ENCODE measurements around the gene CHI3L2.
"Not testable (repeated sequence)": the region's sequence is repeated elsewhere in the genome, so short reads cannot be mapped to it uniquely, and the experiment has no call there.

Gene CHI3L2

DNA sequence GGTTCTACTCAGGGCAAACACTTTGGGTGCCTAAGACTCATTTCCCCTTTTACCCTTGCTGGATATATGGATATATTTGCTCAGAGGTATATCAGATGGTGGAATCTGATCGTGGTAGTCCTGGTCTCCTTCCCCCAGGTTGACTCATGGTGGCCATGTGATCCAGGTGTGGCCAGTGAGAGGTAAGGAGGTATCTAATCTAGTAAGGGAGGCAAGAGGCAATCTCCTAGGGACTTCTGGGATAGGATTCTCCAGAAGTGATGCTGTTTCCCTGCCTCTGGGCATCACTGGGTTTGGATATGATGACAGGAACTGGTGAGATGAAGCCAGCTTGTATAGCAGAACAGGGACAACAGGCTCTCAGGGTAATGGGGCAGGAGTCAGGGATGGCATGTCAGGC lies 18.6 kb upstream of the CHI3L2 start:
- Mint-ChIP-seq H3K4me3 (no peak overlapping the region), H3K9me3 (no peaks in the 10 kb centered on the region)

GRCh38 chr1:111209622-111210021 lies 17.9 kb upstream of the CHI3L2 start:
- no peaks in the 10 kb centered on the region for H3K9me3 Mint-ChIP-seq
- no peak for DNase-seq (ENCODE audit: low spot score)
- no peak overlapping the region for H3K4me3 Mint-ChIP-seq
- no peaks in the 10 kb centered on the region for H3K27me3 Mint-ChIP-seq (ENCODE audit: low read depth)
- no peaks in the 10 kb centered on the region for H3K36me3 Mint-ChIP-seq (ENCODE audit: low read depth)
- H3K4me1 Mint-ChIP-seq (ENCODE audit: low read depth): peaks cover 59% of the 10 kb centered on the region
- no peak overlapping the region for H3K27ac Mint-ChIP-seq

More for the DNA sequence above, 18.6 kb upstream of the CHI3L2 start:
- Mint-ChIP-seq H3K27ac (no peak overlapping the region), H3K36me3 (ENCODE audit: low read depth) (no peaks in the 10 kb centered on the region), H3K27me3 (ENCODE audit: low read depth) (no peaks in the 10 kb centered on the region), H3K4me1 (ENCODE audit: low read depth) (peaks cover 53% of the 10 kb centered on the region)
- DNase-seq (ENCODE audit: low spot score): no peak

DNA sequence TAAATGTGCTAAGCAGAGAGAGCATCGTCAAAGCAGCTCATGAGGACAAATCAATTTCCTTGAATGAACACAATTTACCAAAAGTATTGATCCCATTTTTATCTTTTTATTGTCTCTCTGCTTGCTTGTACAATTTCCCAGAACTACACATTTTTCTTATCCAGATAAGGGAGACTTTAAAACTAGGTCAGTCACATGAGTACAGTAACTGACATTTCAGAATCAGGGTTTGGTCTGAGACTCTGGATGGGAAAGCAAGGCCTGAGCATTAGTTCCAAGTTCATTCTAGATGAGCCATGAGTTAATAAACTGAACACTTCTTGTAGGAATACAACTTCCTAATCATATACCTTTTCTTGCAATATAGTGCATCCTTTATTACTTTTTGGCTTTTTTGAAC lies 15.6 kb upstream of the CHI3L2 start:
- Mint-ChIP-seq H3K9me3 (no peaks in the 10 kb centered on the region), H3K27me3 (ENCODE audit: low read depth) (no peaks in the 10 kb centered on the region), H3K4me3 (no peak overlapping the region), H3K27ac (no peak overlapping the region), H3K4me1 (ENCODE audit: low read depth) (peaks cover 62% of the 10 kb centered on the region), H3K36me3 (ENCODE audit: low read depth) (no peaks in the 10 kb centered on the region)
- no peak for DNase-seq (ENCODE audit: low spot score)

- DNase-seq (ENCODE audit: low spot score): no peak
- H3K4me1 Mint-ChIP-seq (ENCODE audit: low read depth): peaks cover 67% of the 10 kb centered on the region
- H3K4me3 Mint-ChIP-seq: peak overlapping the region; percentile 74
- no peaks in the 10 kb centered on the region for H3K27me3 Mint-ChIP-seq (ENCODE audit: low read depth)
- no peaks in the 10 kb centered on the region for H3K36me3 Mint-ChIP-seq (ENCODE audit: low read depth)
- peak overlapping the region; percentile 90 for H3K27ac Mint-ChIP-seq
- no peaks in the 10 kb centered on the region for H3K9me3 Mint-ChIP-seq
Measured at GRCh38 chr1:111212634-111213335, 14.7 kb upstream of the CHI3L2 start.

- no peak for DNase-seq (ENCODE audit: low spot score)
- peak overlapping the region; percentile 90 for H3K27ac Mint-ChIP-seq
- H3K4me3 Mint-ChIP-seq: peak overlapping the region; percentile 74
Measured at GRCh38 chr1:111213412-111213811, 14.1 kb upstream of the CHI3L2 start.

GRCh38 chr1:111214074-111214801 lies 13.3 kb upstream of the CHI3L2 start:
- no peak for DNase-seq (ENCODE audit: low spot score)
- Mint-ChIP-seq H3K4me1 (ENCODE audit: low read depth) (peaks cover 73% of the 10 kb centered on the region), H3K27ac (peak overlapping the region; percentile 90), H3K4me3 (peak overlapping the region; percentile 74), H3K27me3 (ENCODE audit: low read depth) (no peaks in the 10 kb centered on the region), H3K9me3 (peaks cover 4% of the 10 kb centered on the region), H3K36me3 (ENCODE audit: low read depth) (peaks cover 2% of the 10 kb centered on the region)

More at GRCh38 chr1:111213412-111213811, 14.1 kb upstream of the CHI3L2 start:
- H3K4me1 Mint-ChIP-seq (ENCODE audit: low read depth): peaks cover 71% of the 10 kb centered on the region
- peaks cover 4% of the 10 kb centered on the region for H3K9me3 Mint-ChIP-seq
- no peaks in the 10 kb centered on the region for H3K27me3 Mint-ChIP-seq (ENCODE audit: low read depth)
- H3K36me3 Mint-ChIP-seq (ENCODE audit: low read depth): no peaks in the 10 kb centered on the region

DNA sequence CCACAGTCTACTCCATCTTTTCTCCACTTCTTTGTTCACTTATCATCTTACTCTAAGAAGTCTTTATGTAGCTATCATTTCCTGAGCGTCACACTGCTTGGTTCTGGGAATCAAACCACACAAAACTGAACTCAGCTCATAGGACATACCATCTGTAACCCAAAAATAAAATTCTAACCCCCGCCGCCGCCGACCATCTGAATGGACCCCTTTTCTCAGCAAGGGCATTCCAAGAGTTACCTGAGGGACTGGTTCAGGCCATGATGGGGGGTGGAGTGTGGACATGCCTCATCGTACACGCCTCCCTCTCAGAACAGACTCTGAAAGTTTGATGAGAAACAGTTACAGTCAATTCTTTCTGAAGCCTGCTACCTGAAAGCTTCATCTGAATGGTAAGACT lies 12.6 kb upstream of the CHI3L2 start:
- Mint-ChIP-seq H3K27ac (peak overlapping the region; percentile 90), H3K27me3 (ENCODE audit: low read depth) (no peaks in the 10 kb centered on the region), H3K4me1 (ENCODE audit: low read depth) (peaks cover 76% of the 10 kb centered on the region), H3K9me3 (peaks cover 4% of the 10 kb centered on the region), H3K36me3 (ENCODE audit: low read depth) (peaks cover 2% of the 10 kb centered on the region), H3K4me3 (peak overlapping the region; percentile 74)
- peak; percentile 59 for DNase-seq (ENCODE audit: low spot score)

- not testable (repeated sequence) for H3K27me3 Mint-ChIP-seq (ENCODE audit: low read depth); H3K9me3 Mint-ChIP-seq; DNase-seq (ENCODE audit: low spot score); H3K36me3 Mint-ChIP-seq (ENCODE audit: low read depth)
- peak overlapping the region; percentile 90 for H3K27ac Mint-ChIP-seq
- peak overlapping the region; percentile 74 for H3K4me3 Mint-ChIP-seq
- peaks cover 77% of the 10 kb centered on the region for H3K4me1 Mint-ChIP-seq (ENCODE audit: low read depth)
Measured at GRCh38 chr1:111215285-111215684, 12.2 kb upstream of the CHI3L2 start.

- H3K27me3 Mint-ChIP-seq (ENCODE audit: low read depth): no peaks in the 10 kb centered on the region
- H3K27ac Mint-ChIP-seq: peak overlapping the region; percentile 90
- H3K36me3 Mint-ChIP-seq (ENCODE audit: low read depth): peaks cover 2% of the 10 kb centered on the region
- H3K4me3 Mint-ChIP-seq: peak overlapping the region; percentile 74
- peaks cover 91% of the 10 kb centered on the region for H3K4me1 Mint-ChIP-seq (ENCODE audit: low read depth)
- peaks cover 4% of the 10 kb centered on the region for H3K9me3 Mint-ChIP-seq
- DNase-seq (ENCODE audit: low spot score): no peak
Measured at GRCh38 chr1:111216751-111217150, 10.8 kb upstream of the CHI3L2 start.

- Mint-ChIP-seq H3K27me3 (ENCODE audit: low read depth) (no peaks in the 10 kb centered on the region), H3K4me1 (ENCODE audit: low read depth) (peaks cover 96% of the 10 kb centered on the region), H3K4me3 (peak overlapping the region; percentile 74), H3K27ac (peak overlapping the region; percentile 90), H3K9me3 (peaks cover 4% of the 10 kb centered on the region), H3K36me3 (ENCODE audit: low read depth) (peaks cover 2% of the 10 kb centered on the region)
- DNase-seq (ENCODE audit: low spot score): no peak
Measured at GRCh38 chr1:111217183-111217910, 10.2 kb upstream of the CHI3L2 start.

DNA sequence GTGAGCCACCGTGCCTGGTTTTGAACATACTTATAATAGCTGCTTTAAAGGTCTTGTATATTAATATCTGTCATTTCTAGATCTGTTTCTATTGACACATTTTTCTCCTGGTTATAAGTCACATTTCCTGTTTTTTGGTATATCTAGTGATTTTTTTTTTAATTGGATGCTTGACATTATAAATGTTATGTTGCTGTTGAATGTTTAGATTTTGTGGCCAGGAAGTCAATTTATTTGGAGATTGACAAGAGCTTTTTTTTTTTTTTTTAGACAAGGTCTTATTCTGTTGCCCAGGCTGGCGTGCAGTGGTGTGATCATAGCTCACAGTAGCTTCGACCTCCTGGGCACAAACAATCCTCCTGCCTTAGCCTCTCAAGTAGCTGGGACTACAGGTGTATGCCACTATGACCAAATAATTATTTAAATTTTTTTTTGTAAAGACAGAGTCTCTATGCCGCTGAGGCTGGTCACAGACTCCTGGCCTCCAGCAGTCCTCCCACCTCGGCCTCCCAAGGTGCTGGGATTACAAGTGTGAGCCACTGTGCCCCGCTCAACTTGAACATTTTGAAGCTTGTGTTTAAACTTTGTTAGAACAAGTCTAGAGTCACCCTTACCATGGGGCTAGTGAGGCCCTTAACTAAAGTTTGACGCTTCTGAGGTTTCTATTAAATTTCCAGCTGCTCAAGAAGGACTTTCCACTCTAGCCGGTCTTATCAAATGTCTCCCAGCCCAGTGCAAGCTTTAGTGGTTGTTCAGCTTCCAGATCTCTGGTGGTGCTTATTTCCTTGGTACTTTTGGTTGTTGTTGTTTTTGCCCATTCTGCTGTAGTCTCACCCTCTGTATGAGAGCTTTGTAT lies 8.6 kb upstream of the CHI3L2 start:
- peak overlapping the region; percentile 92 for H3K27ac Mint-ChIP-seq
- no peak for DNase-seq (ENCODE audit: low spot score)
- H3K9me3 Mint-ChIP-seq: peaks cover 4% of the 10 kb centered on the region
- peaks cover 2% of the 10 kb centered on the region for H3K36me3 Mint-ChIP-seq (ENCODE audit: low read depth)
- peak overlapping the region; percentile 77 for H3K4me3 Mint-ChIP-seq
- H3K27me3 Mint-ChIP-seq (ENCODE audit: low read depth): no peaks in the 10 kb centered on the region
- peaks cover 92% of the 10 kb centered on the region for H3K4me1 Mint-ChIP-seq (ENCODE audit: low read depth)

- peak overlapping the region; percentile 77 for H3K4me3 Mint-ChIP-seq
- peaks cover 2% of the 10 kb centered on the region for H3K36me3 Mint-ChIP-seq (ENCODE audit: low read depth)
- H3K4me1 Mint-ChIP-seq (ENCODE audit: low read depth): peaks cover 87% of the 10 kb centered on the region
- H3K27ac Mint-ChIP-seq: peak overlapping the region; percentile 92
- peaks cover 4% of the 10 kb centered on the region for H3K9me3 Mint-ChIP-seq
- peak; percentile 57 for DNase-seq (ENCODE audit: low spot score)
- H3K27me3 Mint-ChIP-seq (ENCODE audit: low read depth): no peaks in the 10 kb centered on the region
Measured at GRCh38 chr1:111219557-111220286, 7.8 kb upstream of the CHI3L2 start.
